GM18498 (cell line): ENCODE results near the gene EDRF1.

Source experiments
- ATAC-seq: cut with Tn5 transposase; IDR thresholded peaks from one replicate; pipeline ENCODE4 v1.9.1; 2021; ENCODE audit warnings: mild to moderate bottlenecking, moderate library complexity; ENCODE audit not compliant: unreplicated experiment

Gene EDRF1

GRCh38 chr10:125785791-125786190 lies 66.3 kb downstream of the EDRF1 start:
- no peak for ATAC-seq

GRCh38 chr10:125788156-125789034 lies 68.9 kb downstream of the EDRF1 start:
- ATAC-seq, result no peak

DNA sequence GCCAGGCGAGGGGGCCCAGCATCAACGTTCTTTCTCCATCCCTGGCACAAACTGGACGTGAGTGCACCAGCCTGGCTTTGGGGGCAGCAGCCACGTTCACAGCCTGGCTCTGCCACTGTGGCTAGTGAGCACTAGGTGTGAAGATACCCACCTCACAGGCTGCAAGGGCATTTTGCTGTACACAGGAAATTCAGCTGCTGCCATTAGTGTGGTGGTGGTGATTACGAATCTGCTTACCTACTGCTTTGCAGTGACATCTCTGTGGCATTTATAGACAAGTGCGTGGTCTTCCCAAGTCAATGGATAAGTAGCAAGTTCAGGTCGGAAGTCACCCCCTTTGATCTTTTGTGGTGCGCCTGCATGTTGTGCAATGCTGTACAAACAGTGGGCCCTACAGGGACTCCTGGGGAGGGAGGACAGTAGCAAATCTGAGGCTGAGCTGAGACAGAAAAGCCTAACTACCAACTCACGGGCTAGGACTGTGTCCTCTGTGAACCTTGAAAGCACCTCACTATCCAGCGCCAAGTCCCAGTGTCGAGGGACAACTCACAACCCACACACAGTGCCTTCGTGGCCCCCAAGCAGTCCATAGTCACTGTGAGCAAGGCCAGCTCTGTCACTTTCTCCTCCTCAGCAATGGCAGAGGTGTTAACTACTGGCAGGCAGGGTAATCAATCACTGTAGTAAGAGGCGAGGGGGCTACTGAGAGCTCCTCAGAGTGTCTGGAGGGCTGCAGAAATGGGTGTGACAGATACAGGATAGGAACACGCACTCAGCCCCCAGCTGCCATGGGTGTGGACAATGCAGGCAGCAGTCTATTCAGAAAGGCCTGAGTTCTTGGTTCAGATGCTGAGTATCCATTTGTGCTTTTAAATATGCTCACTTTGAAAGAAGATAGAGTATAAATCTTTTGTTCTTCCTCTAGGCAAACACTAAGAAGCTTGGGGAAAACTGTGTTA lies 73.1 kb downstream of the EDRF1 start:
- no peak for ATAC-seq

DNA sequence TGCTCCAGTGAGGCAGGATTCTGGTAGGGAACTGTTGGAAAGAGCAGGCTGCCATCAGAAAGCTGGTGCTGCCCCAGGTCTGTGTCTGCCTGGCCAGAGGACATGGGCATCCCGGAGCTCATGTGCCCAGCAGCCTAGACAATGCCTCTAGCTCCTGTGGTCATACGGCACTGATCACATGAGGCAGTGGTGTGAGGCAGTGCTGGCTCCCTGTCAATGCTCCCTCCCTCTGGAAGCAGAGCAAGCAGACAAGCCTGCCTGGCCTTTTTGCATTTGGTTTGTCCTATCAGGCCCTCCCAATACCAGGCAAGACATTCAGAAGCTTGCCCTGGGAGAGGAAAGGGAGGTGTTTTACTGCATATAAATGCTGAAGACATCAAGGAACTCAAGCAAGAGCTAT lies 75.6 kb downstream of the EDRF1 start:
- no peak for ATAC-seq

- no peak for ATAC-seq
Measured at GRCh38 chr10:125795637-125796190, 76.2 kb downstream of the EDRF1 start.

GRCh38 chr10:125797424-125797823 lies 77.9 kb downstream of the EDRF1 start:
- ATAC-seq, result no peak

- ATAC-seq, result no peak
Measured at GRCh38 chr10:125797994-125798662, 78.6 kb downstream of the EDRF1 start.

GRCh38 chr10:125799451-125800182 lies 80.1 kb downstream of the EDRF1 start:
- no peak for ATAC-seq

DNA sequence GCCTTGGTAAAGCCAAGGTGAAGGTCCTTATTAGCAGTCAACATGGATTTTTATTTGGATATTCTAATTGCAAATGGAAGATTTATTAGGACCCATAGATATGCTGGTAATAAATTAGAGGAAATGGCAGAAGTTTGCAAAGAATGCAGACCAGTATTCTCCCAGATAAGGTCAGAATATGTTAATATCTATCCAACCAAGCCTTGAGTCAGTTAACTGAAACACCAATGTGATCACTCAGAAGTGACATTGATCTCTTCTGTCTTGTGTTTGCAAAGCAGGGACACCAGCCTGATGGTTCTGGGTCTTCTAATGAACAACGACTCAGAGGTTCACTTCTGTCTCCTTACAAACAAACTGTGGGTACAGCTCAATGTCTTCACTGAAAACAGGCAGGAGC lies 82.1 kb downstream of the EDRF1 start:
- no peak for ATAC-seq

GRCh38 chr10:125802131-125802530 lies 82.6 kb downstream of the EDRF1 start:
- ATAC-seq, result no peak

GRCh38 chr10:125802739-125803138 lies 83.2 kb downstream of the EDRF1 start:
- no peak for ATAC-seq

DNA sequence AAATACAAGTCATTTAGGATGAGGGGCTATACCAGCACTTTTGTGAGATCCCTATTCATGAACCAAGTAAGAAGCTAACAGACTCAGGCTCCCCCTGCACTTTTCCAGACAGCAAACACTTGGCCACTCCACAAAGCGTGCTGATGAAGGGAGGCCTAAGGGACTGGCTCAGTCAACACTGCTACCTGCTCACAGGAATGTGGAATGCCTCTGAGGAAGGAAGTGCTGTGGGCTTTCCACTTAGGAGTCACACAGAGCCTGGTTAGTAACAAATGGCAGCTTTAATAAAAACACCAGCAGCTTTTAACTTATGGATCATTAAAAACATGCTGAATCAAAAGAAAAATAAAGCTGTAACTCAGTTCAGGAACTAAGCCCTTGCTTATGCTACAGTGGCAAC lies 88.5 kb downstream of the EDRF1 start:
- ATAC-seq, result no peak

GRCh38 chr10:125811251-125811650 lies 91.7 kb downstream of the EDRF1 start:
- ATAC-seq, result no peak

- ATAC-seq, result no peak
Measured at GRCh38 chr10:125812128-125812750, 92.7 kb downstream of the EDRF1 start.
